ENCODE data around the gene SYNE4.
"Not testable (repeated sequence)": the region's sequence is repeated elsewhere in the genome, so short reads cannot be mapped to it uniquely, and the experiment has no call there.

SYNE4 gene

DNA sequence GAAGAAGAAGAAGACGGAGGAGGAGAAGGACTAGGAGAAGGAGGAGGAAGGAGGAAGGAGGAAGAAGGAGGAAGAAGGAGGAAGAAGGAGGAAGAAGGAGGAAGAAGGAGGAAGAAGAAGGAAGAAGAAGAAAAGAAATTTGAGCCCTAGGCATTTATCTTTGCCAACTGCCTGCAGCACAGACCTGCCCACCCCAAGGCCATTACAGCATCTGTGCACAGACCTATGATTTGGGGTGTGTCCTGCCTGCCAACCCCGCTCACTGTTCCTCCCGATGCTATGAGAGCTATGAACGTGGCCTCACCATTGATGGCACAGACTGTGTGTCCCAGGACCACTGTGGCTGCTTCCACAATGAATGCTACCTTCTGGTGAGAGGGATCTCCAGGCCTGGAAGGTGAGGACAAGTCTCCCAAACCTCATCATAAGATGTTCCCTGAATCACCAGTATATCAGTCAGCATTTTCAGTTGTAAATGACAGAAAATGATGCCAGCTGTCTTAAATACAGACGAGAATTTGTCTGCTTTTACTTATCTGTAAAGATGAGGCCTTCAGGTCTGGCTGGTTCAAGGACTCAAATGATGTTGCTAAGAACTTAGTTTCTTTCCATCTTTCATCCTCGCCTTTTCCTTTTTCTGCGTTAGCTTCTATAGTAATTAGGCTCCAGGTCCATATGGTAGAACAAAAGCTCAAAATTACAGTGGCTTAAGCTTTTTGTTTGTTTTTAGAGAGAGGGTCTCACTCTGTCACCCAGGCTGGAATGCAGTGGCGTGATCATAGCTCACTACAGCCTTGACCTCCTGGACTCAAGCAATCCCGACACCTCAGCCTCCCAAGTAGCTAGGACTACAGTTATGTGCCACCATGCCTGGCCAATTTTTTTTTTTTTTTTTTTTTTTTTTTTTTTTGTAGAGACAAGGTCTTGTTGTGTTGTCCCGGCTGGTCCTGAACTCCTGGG, 17.6 kb downstream of the SYNE4 start:
- no peak for DNase-seq (ENCODE audit: low read depth)

DNA sequence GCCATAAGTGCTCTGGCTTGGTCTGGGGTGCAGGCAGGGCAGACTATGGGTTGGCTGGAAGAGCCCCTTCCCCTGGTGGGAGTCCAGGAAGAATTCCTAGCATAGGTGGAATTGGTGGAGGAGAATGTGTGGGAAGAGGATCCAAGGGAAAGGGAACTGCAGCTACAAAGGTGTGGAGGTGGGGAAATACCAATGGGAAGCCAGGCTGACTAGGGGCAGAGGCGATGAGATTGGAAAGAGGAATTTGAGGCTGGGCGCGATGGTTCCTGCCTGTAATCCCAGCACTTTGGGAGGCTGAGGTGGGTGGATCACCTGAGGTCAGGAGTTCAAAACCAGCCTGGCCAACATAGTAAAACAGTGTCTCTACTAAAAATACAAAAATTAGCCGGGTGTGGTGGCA, 18.5 kb downstream of the SYNE4 start:
- no peak for DNase-seq (ENCODE audit: low read depth)

DNA sequence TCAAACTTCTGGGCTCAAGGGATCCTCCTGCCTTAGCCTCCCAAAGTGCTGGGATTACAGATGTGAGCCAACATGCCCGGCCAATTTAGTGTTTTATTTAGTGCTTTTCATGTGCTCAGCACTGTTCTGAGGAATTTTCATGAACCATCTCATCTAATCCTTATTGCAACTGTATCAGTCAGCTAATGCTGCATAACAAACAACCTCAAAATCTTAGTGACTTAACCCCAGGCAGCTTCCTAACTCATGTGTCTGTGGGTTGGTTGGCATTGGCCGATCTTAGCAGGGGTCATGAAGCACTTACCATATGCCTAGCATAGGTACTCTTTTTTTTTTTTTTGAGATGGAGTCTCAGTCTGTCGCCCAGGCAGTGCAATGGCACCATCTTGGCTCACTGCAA, 19.8 kb downstream of the SYNE4 start:
- DNase-seq (ENCODE audit: low read depth): no peak

DNA sequence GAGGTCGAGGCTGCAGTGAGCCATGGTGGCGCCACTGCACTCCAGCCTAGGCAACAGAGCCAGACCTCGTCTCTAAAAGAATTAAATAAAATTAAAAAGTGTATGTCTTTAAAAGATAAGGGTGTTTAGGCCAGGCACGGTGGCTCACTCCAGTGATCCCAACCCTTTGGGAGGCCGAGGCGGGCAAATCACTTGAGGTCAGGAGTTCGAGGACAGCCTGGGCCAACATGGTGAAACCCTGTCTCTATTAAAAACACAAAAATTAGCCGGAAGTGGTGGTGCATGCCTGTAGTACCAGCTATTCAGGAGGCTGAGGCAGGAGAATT, 21.1 kb downstream of the SYNE4 start:
- no peak for DNase-seq (ENCODE audit: low read depth)

DNA sequence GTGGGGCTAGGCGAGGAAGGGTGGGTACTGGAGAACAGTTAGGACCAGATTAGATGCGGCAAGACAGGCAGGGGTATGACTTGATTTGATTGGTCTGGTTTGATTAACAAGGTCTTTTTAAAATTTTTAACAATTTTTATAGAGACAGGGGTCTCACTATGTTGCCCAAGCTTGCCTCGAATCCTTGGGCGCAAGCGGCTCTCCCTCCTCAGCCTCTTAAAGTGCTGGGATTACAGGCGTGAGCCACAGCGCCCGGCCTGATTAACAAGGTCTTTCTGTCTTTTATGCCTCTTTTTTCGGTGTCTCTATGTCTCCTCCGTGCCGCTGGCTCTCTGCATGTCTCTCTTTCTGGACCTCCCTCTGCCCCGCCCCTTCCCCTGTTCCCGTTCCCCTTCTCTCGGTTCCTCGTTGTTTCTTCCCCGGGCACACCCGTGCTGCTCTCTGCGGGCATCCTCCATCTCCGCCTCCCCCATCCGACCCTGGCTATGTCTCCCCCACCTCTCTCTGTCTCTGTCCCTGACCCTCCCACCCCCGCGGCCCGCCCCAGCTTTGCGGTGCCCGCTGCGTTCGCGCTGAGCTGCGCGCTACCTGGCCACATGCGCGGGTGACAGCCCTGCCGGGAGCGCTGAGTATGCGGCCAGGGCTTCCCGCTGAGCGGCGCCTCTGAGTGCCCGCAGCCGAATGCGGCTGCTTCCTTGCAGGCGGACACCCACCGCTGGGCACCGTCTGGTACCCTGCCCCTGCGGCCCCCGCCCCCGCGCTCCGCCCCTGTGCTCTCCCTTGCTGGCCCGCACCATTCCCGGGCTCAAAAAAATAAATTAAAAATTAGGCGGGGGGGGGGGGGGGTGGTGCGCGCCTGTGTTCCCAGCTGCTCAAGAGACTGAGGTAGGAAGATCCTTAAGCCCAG, 21.7 kb downstream of the SYNE4 start:
- DNase-seq (ENCODE audit: low read depth): no peak

DNA sequence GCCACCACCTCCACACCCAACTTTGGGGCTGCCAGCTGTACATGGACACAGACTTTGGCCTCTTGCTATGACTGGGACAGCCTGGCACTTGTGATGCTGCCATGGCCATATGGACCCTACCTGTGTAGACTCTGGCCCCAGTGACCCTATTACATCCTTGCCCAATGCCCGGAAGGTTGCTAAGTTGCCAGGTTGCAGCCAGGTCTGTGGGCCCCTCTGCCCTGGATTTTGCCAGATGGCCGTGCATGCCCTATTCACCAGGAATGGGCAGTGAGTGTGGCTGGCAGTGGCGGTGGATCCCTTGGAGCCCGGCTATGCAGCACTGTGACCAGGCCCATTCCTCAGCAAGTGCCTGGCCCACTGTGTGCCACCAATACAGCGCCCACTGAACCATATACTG, 22.5 kb downstream of the SYNE4 start:
- no peak for DNase-seq (ENCODE audit: low read depth)

DNA sequence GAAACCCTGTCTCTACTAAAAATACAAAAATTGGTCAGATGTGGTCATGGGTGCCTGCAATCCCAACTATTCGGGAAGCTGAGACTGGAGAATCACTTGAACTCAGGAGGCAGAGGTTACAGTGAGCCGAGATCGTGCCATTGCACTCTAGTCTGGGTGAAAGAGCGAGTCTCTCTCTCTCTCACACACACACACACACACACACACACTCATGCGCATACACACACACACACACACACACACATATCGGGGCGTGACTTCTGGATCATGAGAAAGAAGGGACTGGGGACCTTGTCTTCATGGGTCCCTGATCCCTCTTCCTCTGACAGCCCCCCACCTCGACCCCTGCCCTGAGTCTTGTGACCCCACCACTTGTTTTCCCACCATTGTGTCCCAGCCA, 25.4 kb downstream of the SYNE4 start:
- no peak for DNase-seq (ENCODE audit: low read depth)

DNA sequence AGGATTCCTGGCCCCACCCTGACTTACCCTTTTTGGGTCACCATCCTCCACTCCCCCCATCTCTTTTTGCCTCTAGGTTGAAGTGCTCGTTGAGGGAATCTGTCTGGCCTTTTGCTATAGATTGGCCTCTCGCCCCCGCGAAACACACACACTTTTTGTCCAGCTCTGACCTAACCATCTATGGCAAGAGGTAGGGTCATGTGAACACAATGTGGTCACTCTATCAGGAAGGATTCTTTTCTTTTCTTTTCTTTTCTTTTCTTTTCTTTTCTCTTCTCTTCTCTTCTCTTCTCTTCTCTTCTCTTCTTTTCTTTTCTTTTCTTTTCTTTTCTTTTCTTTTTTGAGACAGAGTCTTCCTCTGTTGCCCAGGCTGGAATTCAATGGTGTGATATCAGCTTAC, 27.6 kb downstream of the SYNE4 start:
- DNase-seq (ENCODE audit: low read depth): not testable (repeated sequence)

DNA sequence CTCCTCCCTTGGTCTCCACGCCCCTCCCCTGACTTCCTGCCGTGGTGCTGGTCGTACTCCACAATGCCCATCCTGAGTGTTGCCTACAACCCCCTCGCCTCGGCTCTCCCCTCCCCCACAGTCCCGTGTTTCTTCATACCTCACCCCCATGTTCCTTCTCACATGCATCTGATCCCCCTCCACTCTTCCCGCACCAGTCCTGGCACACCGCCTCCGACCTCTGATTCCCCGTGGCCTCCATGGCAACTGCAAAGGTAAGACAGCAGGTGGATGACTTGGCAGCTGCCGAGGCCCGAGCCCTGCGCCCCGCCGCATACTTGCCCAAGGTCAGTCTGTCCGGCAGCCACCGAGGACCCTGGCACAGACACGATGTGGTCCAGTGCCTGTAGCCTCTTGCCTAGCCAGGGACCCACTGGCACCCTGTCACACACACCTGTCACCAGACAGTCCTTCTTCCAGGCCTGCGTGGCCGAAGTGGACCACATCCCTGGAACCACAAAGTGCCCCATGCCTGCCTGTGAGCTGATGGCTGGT, 29.7 kb downstream of the SYNE4 start:
- no peak for DNase-seq (ENCODE audit: low read depth)

DNA sequence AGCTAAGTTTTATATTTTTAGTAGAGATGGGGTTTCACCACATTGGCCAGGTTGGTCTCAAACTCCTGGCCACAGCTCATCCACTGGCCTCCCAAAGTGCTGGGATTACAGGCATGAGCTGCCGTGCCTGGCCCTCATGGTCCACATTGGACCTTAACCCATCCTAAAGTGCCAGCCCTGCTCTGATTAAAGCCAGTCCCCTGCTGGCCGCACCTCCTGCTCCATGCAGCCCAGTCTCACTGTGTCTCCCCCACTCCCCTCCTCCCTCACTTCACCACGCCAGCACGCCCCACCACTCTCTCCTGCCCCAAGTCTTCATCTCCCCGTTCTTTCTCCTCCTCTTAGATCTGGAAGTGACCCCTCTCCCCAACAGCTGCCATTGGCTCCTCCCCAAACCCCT, 30.3 kb downstream of the SYNE4 start:
- DNase-seq (ENCODE audit: low read depth): no peak

DNA sequence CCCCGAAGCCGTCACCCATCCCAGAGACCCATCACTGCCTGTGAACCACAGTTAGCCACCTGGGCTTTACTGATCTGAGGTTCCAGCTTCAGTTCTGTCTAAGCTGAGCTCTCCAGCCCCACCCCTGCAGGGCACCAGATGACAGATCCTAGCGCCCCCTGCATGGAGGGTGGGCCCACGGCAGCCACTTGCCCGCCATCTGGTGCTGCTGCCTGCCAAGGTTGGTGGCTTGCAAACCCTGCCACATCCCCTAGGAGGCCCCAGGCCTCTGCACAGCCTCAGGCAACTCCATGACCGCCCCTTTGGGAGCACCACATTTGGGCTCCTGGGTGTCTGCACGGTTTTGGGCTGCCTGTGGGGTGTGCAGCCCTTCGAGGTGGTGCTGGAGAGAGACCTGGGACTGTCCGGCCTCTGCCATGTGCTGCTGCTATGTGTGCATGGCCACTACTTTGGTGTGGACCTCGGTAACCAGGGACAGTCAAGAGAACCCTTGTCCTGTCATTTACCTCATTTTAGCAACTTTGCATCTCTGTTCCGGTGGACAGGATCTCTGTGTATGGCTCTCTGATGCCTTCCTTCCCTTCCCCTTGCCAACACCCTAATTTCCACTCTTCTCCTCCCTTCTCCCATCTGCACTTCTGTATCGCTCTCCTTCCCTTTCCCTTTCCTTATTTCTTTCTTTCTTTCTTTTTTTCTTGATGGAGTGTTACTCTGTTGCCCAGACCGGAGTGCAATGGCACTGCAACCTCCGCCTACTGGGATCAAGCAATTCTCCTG, 31.0 kb downstream of the SYNE4 start:
- no peak for DNase-seq (ENCODE audit: low read depth)

DNA sequence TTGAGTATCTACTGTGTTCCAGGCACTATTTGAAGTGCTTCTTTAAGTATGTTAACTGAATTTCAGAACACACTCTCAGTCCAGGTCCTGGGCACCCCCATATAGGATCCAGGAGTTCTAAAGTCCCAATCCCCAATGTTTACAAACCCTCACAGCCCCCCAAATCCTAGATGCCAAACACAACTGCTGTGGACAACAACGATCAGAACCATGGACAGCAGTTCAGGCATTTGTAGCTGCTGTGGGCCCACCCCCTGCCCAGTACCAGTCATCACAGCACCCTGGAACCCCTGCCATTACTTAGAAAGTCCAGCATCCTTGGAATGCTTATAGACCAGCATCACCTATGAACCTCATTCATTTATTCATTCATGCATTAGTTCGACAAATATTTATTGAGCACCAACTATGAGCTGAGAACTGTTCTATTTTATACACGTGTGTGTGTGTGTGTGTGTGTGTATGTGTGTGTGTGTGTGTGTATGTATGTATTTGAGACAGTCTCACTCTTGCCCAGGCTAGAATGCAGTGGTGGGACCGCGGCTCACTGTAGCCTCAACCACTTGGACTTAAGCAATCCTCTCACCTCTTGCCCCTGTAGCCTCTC, 32.9 kb downstream of the SYNE4 start:
- no peak for DNase-seq (ENCODE audit: low read depth)

DNA sequence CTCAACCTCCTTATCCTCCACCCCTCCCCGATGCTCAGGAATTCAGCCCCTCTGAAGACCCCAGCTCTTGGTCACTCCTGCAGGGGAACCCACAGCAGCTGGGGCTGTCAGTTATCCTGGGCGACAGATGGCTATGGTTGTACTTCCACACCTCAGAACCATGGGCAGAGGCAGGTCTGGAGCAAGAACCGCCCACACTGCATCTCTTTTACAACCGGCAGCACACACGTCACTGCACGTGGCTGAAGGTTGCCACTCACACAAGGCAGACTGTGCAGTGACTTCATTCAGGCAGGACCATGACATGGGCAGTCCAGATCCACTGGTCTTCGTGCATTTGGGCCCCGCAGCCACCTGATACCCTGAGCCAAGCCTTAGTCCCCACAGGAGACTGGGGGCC, 35.1 kb downstream of the SYNE4 start:
- no peak for DNase-seq (ENCODE audit: low read depth)

DNA sequence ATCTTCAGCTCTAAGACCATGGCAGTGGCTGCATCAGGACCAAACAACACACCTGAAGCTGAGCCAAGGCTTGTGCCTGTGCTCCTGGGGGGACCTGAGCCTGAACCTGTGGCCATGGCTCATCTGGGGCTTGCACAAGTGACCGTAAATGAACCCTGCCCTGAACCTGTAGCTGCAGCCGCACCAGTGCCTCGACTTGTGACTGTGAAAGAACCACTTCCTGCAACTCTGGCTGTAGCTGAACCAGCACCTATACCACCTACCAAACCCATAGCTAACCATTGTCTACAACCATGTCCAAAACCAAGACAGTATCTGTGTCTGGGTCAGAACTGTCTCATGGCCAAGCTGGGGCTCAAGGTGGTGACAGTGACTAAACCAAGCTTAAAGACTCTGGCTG, 41.8 kb downstream of the SYNE4 start:
- DNase-seq (ENCODE audit: low read depth): no peak

DNA sequence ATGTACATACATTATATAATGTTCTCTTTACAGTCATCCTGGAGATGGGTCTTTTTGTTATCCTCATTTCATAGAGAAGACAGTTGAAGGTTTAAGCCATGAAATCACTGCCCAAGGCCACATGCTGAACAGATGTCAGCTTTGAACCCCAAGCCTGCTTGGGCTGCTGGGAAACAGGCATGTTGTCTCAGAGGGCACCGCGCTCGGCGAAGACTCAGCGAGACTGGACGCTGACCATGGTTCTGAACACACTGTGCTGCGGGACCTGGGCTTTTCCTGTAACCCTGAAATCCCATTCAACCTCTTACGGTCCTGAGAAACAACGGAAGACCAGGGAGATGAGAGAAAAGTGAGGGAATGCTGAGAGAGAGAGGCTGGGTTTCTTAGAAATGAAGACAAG, 45.1 kb downstream of the SYNE4 start:
- DNase-seq (ENCODE audit: low read depth): peak; percentile 14

DNA sequence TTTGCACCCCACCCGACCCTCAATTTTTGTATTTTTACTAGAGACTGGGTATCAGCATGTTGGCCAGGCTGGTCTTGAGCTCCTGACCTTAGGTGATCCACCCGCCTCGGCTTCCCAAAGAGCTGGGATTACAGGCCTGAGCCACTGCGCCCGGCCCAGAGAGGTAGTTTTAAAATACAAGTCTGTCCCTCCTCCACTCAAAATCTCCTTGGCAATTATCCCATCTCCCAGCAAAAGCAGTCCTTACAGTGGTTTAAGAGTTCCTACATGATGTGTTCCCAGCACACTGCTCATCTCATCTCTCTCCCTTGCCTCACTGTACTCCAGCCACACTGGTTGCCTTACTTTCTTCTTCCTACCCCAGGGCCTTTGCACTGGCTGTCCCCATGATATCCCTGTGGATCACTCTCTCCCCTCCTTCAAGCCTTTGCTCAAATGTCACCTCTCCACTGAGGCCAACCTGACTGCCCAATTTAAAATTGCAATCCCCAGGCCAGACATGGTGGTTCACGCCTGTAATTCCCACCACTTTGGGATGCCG, 48.1 kb downstream of the SYNE4 start:
- DNase-seq (ENCODE audit: low read depth): no peak

DNA sequence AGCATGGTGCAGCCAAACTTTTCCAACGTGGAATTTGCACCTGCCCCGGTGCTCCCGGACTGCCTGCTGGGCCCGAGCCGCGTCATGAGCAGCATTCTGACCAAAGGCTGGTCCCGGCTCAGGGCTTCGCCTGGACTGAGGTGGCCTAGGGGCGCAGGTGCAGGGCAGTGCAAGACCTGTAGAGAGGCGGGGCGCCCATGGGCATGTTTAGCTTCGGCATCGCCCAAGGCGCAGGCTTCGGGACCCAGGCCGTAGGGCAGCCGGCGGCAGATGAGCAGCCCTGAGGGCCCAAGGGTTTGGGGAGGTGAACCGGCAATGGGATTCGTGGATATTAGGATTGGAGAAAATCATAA, 48.7 kb downstream of the SYNE4 start:
- no peak for DNase-seq (ENCODE audit: low read depth)

DNA sequence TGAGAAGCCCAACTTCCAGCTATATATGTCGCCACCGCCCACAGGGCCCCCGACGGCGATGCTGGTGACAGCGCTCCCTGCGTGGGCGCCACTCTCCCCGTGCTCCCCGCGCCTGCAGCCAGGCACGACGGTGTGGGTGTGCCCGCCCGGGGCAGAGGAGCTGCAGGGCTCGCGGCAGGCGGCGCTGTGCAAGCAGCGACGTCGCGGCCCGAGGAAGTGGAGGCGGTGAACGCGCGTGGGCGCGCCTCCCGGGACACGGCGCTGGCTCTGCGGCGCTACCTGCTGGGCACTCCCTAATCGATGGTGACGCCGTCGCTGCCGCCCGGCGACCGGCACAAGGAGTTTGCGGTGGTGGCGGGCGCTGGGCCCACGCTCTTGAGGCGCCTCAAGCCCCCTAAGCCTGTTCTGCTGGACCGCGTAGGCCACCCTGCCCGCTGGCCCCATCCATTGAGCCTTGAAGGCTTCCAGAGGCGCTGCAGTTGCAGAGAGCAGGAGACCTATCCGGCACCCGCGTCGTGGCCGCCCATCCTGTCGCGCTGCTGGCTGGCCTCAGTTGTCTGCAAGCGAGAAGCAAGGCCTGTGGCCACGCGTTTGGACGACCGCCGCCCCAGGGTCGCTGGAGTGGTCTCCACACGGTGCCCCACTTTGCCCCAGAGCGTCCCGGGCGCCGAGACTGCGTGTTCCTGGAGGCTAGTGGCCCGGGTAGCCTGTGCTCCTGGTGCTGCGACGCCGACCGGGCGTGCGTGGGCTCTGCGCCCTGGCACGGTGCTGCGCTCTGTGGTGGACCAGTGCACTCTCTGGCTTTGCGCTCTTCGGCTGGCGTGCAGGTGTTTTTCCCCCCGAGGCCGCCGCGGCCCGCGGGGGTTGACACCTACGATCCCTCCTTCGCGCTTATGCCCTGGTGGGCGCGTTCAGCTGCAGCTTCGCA, 49.3 kb downstream of the SYNE4 start:
- DNase-seq (ENCODE audit: low read depth): no peak

DNA sequence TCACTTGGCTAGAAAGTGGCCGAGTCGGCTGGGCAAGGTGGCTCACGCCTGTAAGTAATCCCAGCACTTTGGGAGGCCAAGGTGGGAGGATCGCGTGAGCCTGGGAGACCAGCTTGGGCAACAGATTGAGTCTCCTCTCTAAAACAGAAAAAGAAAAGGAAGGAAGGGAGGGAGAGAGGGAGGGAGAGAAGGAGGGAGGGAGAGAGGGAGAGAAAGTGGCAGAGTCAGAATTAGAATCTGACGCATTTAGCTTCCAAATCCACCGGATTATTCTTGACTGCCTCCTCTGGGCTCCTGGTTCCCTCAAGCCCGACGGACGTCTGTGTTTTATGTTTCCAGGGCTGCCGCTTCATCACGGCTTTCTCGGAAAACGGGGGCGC, 50.0 kb downstream of the SYNE4 start:
- no peak for DNase-seq (ENCODE audit: low read depth)

DNA sequence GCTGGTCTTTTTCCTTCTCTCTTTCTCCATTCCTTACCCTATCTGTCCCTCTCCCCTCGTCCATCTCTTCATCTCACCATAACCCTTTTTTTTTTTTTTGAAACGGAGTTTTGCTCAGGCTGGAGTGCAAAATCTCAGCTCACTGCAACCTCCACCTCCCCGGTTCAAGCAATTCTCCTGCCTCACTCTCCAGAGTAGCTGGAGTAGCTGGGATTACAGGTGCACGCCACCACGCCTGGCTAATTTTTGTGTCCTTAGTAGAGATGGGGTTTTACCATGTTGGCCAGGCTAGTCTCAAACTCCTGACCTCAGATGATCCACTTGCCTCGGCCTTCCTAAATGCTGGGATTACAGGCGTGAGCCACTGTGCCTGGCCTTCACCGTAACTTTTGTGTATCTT, 51.2 kb downstream of the SYNE4 start:
- not testable (repeated sequence) for DNase-seq (ENCODE audit: low read depth)

Measured in non-pigmented ciliary epithelial cell (primary cell).